Measurements from ENCODE around the gene DOCK11. TPM values are rescaled to one million over a fixed set of nuclear protein-coding genes. Genes with fewer than 3 reads are reported as not detected.

DOCK11 gene
- total RNA-seq, 1 experiment from 2014 or later = 3.0 TPM

- Histone ChIP-seq H3K9me3 (ENCODE audit: low read length) (no peaks in the 10 kb centered on the region), H3K4me1 (ENCODE audit: insufficient read depth, low read length) (no peaks in the 10 kb centered on the region)
- intact Hi-C loops (cut with micrococcal nuclease) = no loop called here
These were observed 70.2 kb downstream of the DOCK11 start for GRCh38 chrX:118565853-118566252.

GRCh38 chrX:118566359-118566758, 70.7 kb downstream of the DOCK11 start:
- peak; percentile 9 for DNase-seq
- no peak for ATAC-seq
- Histone ChIP-seq H3K27me3 (ENCODE audit: low read length) (no peaks in the 10 kb centered on the region), H3K9ac (ENCODE audit: low read length) (no peak overlapping the region), H3K4me3 (ENCODE audit: low read length) (no peak overlapping the region), H4K20me1 (ENCODE audit: low read length) (no peaks in the 10 kb centered on the region), H2AFZ (ENCODE audit: low read length) (no peak overlapping the region), H3K9me2 (replicated peaks; ENCODE audit: low read length) (no peaks in the 10 kb centered on the region), H3F3A (ENCODE audit: low read length, unreplicated experiment) (no peaks in the 10 kb centered on the region), H3K4me2 (ENCODE audit: low read length) (no peak overlapping the region), H3K79me2 (ENCODE audit: low read length) (no peaks in the 10 kb centered on the region), H3K9me3 (ENCODE audit: low read length) (no peaks in the 10 kb centered on the region), H3K27ac (ENCODE audit: low read length) (no peak overlapping the region), H3K4me1 (ENCODE audit: insufficient read depth, low read length) (no peaks in the 10 kb centered on the region), H3K36me3 (ENCODE audit: low read depth, low read length) (no peaks in the 10 kb centered on the region)
- no TSS peak for BruUV-seq (replicated peaks)
- TF ChIP-seq, protein P1, sequence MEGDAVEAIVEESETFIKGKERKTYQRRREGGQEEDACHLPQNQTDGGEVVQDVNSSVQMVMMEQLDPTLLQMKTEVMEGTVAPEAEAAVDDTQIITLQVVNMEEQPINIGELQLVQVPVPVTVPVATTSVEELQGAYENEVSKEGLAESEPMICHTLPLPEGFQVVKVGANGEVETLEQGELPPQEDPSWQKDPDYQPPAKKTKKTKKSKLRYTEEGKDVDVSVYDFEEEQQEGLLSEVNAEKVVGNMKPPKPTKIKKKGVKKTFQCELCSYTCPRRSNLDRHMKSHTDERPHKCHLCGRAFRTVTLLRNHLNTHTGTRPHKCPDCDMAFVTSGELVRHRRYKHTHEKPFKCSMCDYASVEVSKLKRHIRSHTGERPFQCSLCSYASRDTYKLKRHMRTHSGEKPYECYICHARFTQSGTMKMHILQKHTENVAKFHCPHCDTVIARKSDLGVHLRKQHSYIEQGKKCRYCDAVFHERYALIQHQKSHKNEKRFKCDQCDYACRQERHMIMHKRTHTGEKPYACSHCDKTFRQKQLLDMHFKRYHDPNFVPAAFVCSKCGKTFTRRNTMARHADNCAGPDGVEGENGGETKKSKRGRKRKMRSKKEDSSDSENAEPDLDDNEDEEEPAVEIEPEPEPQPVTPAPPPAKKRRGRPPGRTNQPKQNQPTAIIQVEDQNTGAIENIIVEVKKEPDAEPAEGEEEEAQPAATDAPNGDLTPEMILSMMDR (conservative IDR thresholded peaks at IDR 0.05; ENCODE audit: low read depth, low read length) = no peak
- TF ChIP-seq EZH2phosphoT487 (IDR thresholded peaks at IDR 0.05; ENCODE audit: borderline replicate concordance, low read length) (no peak), EZH2 (IDR thresholded peaks at IDR 0.05; ENCODE audit: low read length, unreplicated experiment) (no peak)
- POLR2A ChIA-PET (ENCODE audit: unreplicated experiment) = no interaction called here
- intact Hi-C loops (cut with micrococcal nuclease) = no loop called here
- CTCF ChIA-PET = no interaction called here

More at GRCh38 chrX:118565853-118566252, 70.2 kb downstream of the DOCK11 start:
- DNase-seq = no peak
- TF ChIP-seq EZH2phosphoT487 (IDR thresholded peaks at IDR 0.05; ENCODE audit: borderline replicate concordance, low read length) = no peak
- TF ChIP-seq, protein P1 (conservative IDR thresholded peaks at IDR 0.05; ENCODE audit: low read depth, low read length) = no peak
- TF ChIP-seq EZH2 (IDR thresholded peaks at IDR 0.05; ENCODE audit: low read length, unreplicated experiment) = no peak
- Histone ChIP-seq H3K79me2 (ENCODE audit: low read length) (no peaks in the 10 kb centered on the region), H3F3A (ENCODE audit: low read length, unreplicated experiment) (no peaks in the 10 kb centered on the region), H3K9me2 (replicated peaks; ENCODE audit: low read length) (no peaks in the 10 kb centered on the region), H4K20me1 (ENCODE audit: low read length) (no peaks in the 10 kb centered on the region), H2AFZ (ENCODE audit: low read length) (no peak overlapping the region), H3K36me3 (ENCODE audit: low read depth, low read length) (no peaks in the 10 kb centered on the region), H3K27me3 (ENCODE audit: low read length) (no peaks in the 10 kb centered on the region), H3K4me3 (ENCODE audit: low read length) (no peak overlapping the region), H3K27ac (ENCODE audit: low read length) (no peak overlapping the region), H3K9ac (ENCODE audit: low read length) (no peak overlapping the region), H3K4me2 (ENCODE audit: low read length) (no peak overlapping the region)
- BruUV-seq (replicated peaks) = no TSS peak
- POLR2A ChIA-PET (ENCODE audit: unreplicated experiment) = no interaction called here
- no peak for ATAC-seq
- CTCF ChIA-PET = no interaction called here

- TF ChIP-seq EZH2phosphoT487 (IDR thresholded peaks at IDR 0.05; ENCODE audit: borderline replicate concordance, low read length) (no peak), EZH2 (IDR thresholded peaks at IDR 0.05; ENCODE audit: low read length, unreplicated experiment) (no peak)
- TF ChIP-seq, protein P1 (conservative IDR thresholded peaks at IDR 0.05; ENCODE audit: low read depth, low read length) = no peak
- BruUV-seq (replicated peaks) = no TSS peak
- DNase-seq = no peak
- no peak for ATAC-seq
- intact Hi-C loops (cut with micrococcal nuclease) = no loop called here
- H3K9me3 ChIP-seq (ENCODE audit: low read length) = no peaks in the 10 kb centered on the region
- no peak overlapping the region for H3K9ac ChIP-seq (ENCODE audit: low read length)
- H3K4me1 ChIP-seq (ENCODE audit: insufficient read depth, low read length) = no peaks in the 10 kb centered on the region
- H4K20me1 ChIP-seq (ENCODE audit: low read length) = no peaks in the 10 kb centered on the region
- no peak overlapping the region for H3K4me2 ChIP-seq (ENCODE audit: low read length)
- ChIA-PET POLR2A (ENCODE audit: unreplicated experiment) (no interaction called here), CTCF (no interaction called here)
- no peaks in the 10 kb centered on the region for H3K36me3 ChIP-seq (ENCODE audit: low read depth, low read length)
- no peak overlapping the region for H3K27ac ChIP-seq (ENCODE audit: low read length)
- H2AFZ ChIP-seq (ENCODE audit: low read length) = no peak overlapping the region
- H3K79me2 ChIP-seq (ENCODE audit: low read length) = no peaks in the 10 kb centered on the region
- no peaks in the 10 kb centered on the region for H3K27me3 ChIP-seq (ENCODE audit: low read length)
- H3F3A ChIP-seq (ENCODE audit: low read length, unreplicated experiment) = no peaks in the 10 kb centered on the region
- no peak overlapping the region for H3K4me3 ChIP-seq (ENCODE audit: low read length)
- H3K9me2 ChIP-seq (replicated peaks; ENCODE audit: low read length) = no peaks in the 10 kb centered on the region
These were observed 74.1 kb downstream of the DOCK11 start for GRCh38 chrX:118569676-118570075.
